ENCODE results near the gene CDC20B. TPM values are rescaled to one million over a fixed set of nuclear protein-coding genes. Genes with fewer than 3 reads are reported as not detected.
"Not testable (repeated sequence)": the region's sequence is repeated elsewhere in the genome, so short reads cannot be mapped to it uniquely, and the experiment has no call there.

Gene CDC20B
- total RNA-seq, 2 experiments from 2014 or later, result not detected

DNA sequence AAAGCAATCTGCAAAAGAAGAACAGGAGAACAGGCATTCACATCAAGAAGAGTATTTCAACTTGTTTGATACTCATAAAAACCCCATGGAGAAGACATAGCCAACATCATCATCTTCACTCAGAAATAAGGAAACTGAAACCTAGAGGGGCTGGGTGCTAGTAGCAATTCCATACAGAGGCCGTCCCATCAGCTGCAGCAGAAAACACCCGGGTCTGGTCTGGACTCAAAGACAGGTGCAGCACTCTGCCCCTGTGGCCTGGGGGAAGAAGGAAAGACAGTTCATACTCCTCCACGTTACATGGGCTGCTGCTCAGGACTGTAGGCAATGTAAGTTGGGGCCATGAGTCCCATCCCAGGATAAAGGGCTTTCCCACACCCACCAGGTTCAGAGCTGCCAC lies 58.9 kb downstream of the CDC20B start:
- CTCF ChIA-PET, result interaction anchor here (1.2 kb wide), 1 partner anchor 170 kb away, joined by 5 read pairs; no protein-coding TSS in a partner anchor
- H3K27ac Mint-ChIP-seq, result no peak overlapping the region
- intact Hi-C loops (cut with micrococcal nuclease), result no loop called here
- no peaks in the 10 kb centered on the region for H3K9me3 Mint-ChIP-seq
- no peaks in the 10 kb centered on the region for H3K36me3 Mint-ChIP-seq (ENCODE audit: low read depth)
- peaks cover 14% of the 10 kb centered on the region for H3K4me1 Mint-ChIP-seq (ENCODE audit: low read depth)
- H3K27me3 Mint-ChIP-seq (ENCODE audit: low read depth), result no peaks in the 10 kb centered on the region
- DNase-seq, result no peak
- H3K4me3 Mint-ChIP-seq, result no peak overlapping the region

- Mint-ChIP-seq H3K36me3 (ENCODE audit: low read depth) (no peaks in the 10 kb centered on the region), H3K4me1 (ENCODE audit: low read depth) (peaks cover 14% of the 10 kb centered on the region), H3K27me3 (ENCODE audit: low read depth) (no peaks in the 10 kb centered on the region), H3K9me3 (no peaks in the 10 kb centered on the region), H3K27ac (no peak overlapping the region), H3K4me3 (no peak overlapping the region)
- CTCF ChIA-PET, result interaction anchor here (1.2 kb wide), 1 partner anchor 169 kb away, joined by 5 read pairs; no protein-coding TSS in a partner anchor
- DNase-seq, result no peak
- intact Hi-C loops (cut with micrococcal nuclease), result no loop called here
Observed at GRCh38 chr5:55113327-55113726, 59.6 kb downstream of the CDC20B start.

GRCh38 chr5:55110217-55110616 lies 62.8 kb downstream of the CDC20B start:
- Mint-ChIP-seq H3K4me3 (no peak overlapping the region), H3K27me3 (ENCODE audit: low read depth) (peaks cover 2% of the 10 kb centered on the region), H3K27ac (no peak overlapping the region), H3K9me3 (no peaks in the 10 kb centered on the region), H3K4me1 (ENCODE audit: low read depth) (peaks cover 17% of the 10 kb centered on the region), H3K36me3 (ENCODE audit: low read depth) (no peaks in the 10 kb centered on the region)
- intact Hi-C loops (cut with micrococcal nuclease), result no loop called here
- CTCF ChIA-PET, result no interaction called here
- DNase-seq, result no peak

- H3K27ac Mint-ChIP-seq, result no peak overlapping the region
Observed at GRCh38 chr5:55108661-55109060, 64.3 kb downstream of the CDC20B start.

GRCh38 chr5:55105976-55106375 lies 67.0 kb downstream of the CDC20B start:
- CTCF ChIA-PET, result interaction anchor here (0.6 to 1.0 kb wide), 2 partner anchors 41 to 56 kb away, joined by 3 read pairs; no protein-coding TSS in a partner anchor
- H3K4me3 Mint-ChIP-seq; intact Hi-C loops (cut with micrococcal nuclease); DNase-seq; H3K9me3 Mint-ChIP-seq; H3K36me3 Mint-ChIP-seq (ENCODE audit: low read depth); H3K27ac Mint-ChIP-seq; H3K27me3 Mint-ChIP-seq (ENCODE audit: low read depth): not testable (repeated sequence)
- peaks cover 33% of the 10 kb centered on the region for H3K4me1 Mint-ChIP-seq (ENCODE audit: low read depth)

More at GRCh38 chr5:55108661-55109060, 64.3 kb downstream of the CDC20B start:
- CTCF ChIA-PET, result no interaction called here
- no peak for DNase-seq
- Mint-ChIP-seq H3K36me3 (ENCODE audit: low read depth) (no peaks in the 10 kb centered on the region), H3K4me1 (ENCODE audit: low read depth) (peaks cover 27% of the 10 kb centered on the region), H3K4me3 (no peak overlapping the region), H3K27me3 (ENCODE audit: low read depth) (peaks cover 4% of the 10 kb centered on the region), H3K9me3 (no peaks in the 10 kb centered on the region)
- intact Hi-C loops (cut with micrococcal nuclease), result no loop called here

- Mint-ChIP-seq H3K27ac (no peak overlapping the region), H3K4me1 (ENCODE audit: low read depth) (peaks cover 41% of the 10 kb centered on the region)
Observed at GRCh38 chr5:55104946-55105701, 67.9 kb downstream of the CDC20B start.

GRCh38 chr5:55104036-55104772 lies 68.8 kb downstream of the CDC20B start:
- CTCF ChIA-PET, result interaction anchor here (0.9 to 1.3 kb wide), 2 partner anchors 36 to 198 kb away, joined by 3 to 4 read pairs; no protein-coding TSS in a partner anchor
- Mint-ChIP-seq H3K9me3 (peaks cover 14% of the 10 kb centered on the region), H3K36me3 (ENCODE audit: low read depth) (peaks cover 4% of the 10 kb centered on the region), H3K4me1 (ENCODE audit: low read depth) (peaks cover 47% of the 10 kb centered on the region), H3K27me3 (ENCODE audit: low read depth) (peaks cover 7% of the 10 kb centered on the region), H3K27ac (no peak overlapping the region), H3K4me3 (no peak overlapping the region)
- DNase-seq, result no peak
- intact Hi-C loops (cut with micrococcal nuclease), result loop anchor here (5.0 kb wide), 2 partner anchors 43 to 438 kb away; no protein-coding TSS in a partner anchor

More at GRCh38 chr5:55104946-55105701, 67.9 kb downstream of the CDC20B start:
- H3K9me3 Mint-ChIP-seq, result peaks cover 10% of the 10 kb centered on the region
- DNase-seq, result no peak
- H3K27me3 Mint-ChIP-seq (ENCODE audit: low read depth), result peaks cover 4% of the 10 kb centered on the region
- intact Hi-C loops (cut with micrococcal nuclease), result loop anchor here (5.0 kb wide), 2 partner anchors 42 to 437 kb away; no protein-coding TSS in a partner anchor
- H3K4me3 Mint-ChIP-seq, result no peak overlapping the region
- H3K36me3 Mint-ChIP-seq (ENCODE audit: low read depth), result no peaks in the 10 kb centered on the region
- CTCF ChIA-PET, result interaction anchor here (1.0 to 1.3 kb wide), 2 partner anchors 41 to 199 kb away, joined by 3 read pairs; no protein-coding TSS in a partner anchor

DNA sequence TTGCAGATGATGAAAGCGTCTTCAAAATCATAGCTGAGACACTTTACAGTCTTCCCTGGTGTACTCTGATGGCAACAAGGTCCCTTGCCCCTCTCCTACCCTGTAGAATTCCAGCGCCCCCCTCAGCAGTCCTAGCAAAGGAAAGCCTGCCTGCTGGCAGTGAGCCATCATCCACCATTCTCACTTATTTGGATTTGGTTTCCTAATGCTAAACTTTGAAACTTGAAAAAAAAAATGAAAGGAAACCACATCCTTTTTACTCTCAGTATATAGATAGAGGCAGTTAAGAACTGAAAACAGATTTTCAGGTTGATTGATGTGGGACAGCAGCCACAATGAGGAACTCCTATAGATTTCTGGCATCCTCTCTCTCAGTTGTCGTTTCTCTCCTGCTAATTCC lies 70.6 kb downstream of the CDC20B start, which contains the start of gene GZMA:
GZMA (plus strand) TSS at position 299 of the 400 bp plus-strand sequence; CDS start at position 336, 37 bp downstream.
- peak; percentile 56 for DNase-seq
- Mint-ChIP-seq H3K27ac (no peak within 1 kb of the TSS), H3K27me3 (ENCODE audit: low read depth) (peaks cover 9% of the 10 kb centered on the region), H3K4me3 (peak within 1 kb of the TSS; percentile 30), H3K36me3 (ENCODE audit: low read depth) (peaks cover 8% of the 10 kb centered on the region), H3K9me3 (peaks cover 21% of the 10 kb centered on the region), H3K4me1 (ENCODE audit: low read depth) (peaks cover 58% of the 10 kb centered on the region)
- intact Hi-C loops (cut with micrococcal nuclease), result loop anchor here (1.0 to 5.0 kb wide), 7 partner anchors 30 to 440 kb away; partner anchors contain the start of genes CDC20B and GZMK
- CTCF ChIA-PET, result interaction anchor here (0.9 to 1.3 kb wide), 2 partner anchors 159 to 197 kb away, joined by 4 read pairs; no protein-coding TSS in a partner anchor

DNA sequence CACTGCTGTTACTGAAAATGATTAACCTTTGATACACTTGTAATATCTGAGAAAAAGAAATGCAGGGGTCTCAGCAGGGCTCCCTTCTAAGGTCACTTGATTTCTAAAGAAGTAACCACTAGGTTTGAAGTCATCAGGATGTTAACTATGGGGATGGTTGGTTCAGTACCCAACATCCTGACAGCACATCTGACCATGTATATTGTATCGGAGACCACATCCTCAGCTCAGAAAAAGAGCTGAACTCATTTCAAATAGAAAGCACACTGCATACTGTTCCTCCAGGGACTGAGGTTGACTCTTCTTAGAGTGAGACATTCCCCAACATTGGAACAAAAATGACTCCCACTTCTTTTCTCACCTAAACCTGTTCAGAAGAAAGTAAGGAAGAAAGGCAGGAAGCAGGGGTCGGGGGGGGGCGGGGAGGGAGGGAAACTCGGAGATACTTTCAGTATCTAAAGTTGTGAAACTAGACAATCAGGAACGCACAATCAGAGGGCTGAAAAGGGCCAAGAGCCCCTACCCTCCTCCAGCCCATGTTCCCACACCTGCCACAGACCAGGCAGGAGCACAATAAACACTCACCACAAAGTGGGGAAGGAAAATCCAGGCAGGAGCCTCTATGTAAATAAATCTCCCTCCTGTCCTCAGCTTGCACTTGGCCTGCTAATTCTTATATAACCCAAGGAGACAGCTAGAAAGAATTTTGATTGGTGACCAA lies 71.3 kb downstream of the CDC20B start:
- Mint-ChIP-seq H3K9me3 (peaks cover 21% of the 10 kb centered on the region), H3K27ac (no peak overlapping the region), H3K36me3 (ENCODE audit: low read depth) (peaks cover 8% of the 10 kb centered on the region), H3K4me1 (ENCODE audit: low read depth) (peaks cover 64% of the 10 kb centered on the region), H3K4me3 (no peak overlapping the region), H3K27me3 (ENCODE audit: low read depth) (peaks cover 9% of the 10 kb centered on the region)
- CTCF ChIA-PET, result interaction anchor here (1.3 kb wide), 1 partner anchor 159 kb away, joined by 4 read pairs; no protein-coding TSS in a partner anchor
- intact Hi-C loops (cut with micrococcal nuclease), result loop anchor here (1.0 to 5.0 kb wide), 7 partner anchors 29 to 441 kb away; partner anchors contain the start of genes CDC20B and GZMK
- DNase-seq, result no peak

DNA sequence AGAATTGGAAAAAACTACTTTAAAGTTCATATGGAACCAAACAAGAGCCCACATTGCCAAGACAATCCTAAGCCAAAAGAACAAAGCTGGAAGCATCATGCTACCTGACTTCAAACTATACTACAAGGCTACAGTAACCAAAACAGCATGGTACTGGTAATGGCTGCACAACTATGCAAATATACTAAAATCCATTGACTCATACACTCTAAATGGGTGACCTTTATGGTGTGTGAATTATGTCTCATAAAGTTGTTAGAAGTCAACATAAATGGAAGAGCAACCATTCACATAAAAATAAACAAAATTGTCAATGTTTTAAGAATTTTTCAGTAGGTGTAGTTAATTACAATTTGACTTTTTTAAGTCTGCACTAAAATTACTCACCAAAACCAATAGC lies 71.8 kb downstream of the CDC20B start:
- not testable (repeated sequence) for H3K27me3 Mint-ChIP-seq (ENCODE audit: low read depth); H3K36me3 Mint-ChIP-seq (ENCODE audit: low read depth); H3K27ac Mint-ChIP-seq; DNase-seq; H3K4me3 Mint-ChIP-seq
- peaks cover 21% of the 10 kb centered on the region for H3K9me3 Mint-ChIP-seq
- CTCF ChIA-PET, result interaction anchor here (1.3 kb wide), 1 partner anchor 158 kb away, joined by 4 read pairs; no protein-coding TSS in a partner anchor
- H3K4me1 Mint-ChIP-seq (ENCODE audit: low read depth), result peaks cover 70% of the 10 kb centered on the region
- intact Hi-C loops (cut with micrococcal nuclease), result loop anchor here (5.0 kb wide), 2 partner anchors 46 to 441 kb away; no protein-coding TSS in a partner anchor

DNA sequence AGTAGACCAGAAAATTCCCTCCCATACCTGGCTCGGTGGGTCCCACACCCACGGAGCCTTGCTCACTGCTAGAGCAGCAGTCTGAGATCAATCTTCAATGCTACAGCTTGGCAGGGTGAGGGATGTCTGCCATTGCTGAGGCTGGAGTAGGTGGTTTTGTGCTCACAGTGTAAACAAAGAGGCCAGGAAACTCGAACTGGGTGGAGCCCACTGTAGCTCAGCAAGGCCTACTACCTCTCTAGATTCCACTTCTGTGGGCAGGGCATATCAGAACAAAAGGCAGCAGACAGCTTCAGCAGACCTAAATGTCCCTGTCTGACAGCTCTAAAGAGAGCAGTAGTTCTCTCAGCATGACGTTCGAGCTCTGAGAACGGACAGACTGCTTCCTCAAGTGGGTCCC lies 76.1 kb downstream of the CDC20B start:
- Mint-ChIP-seq H3K4me1 (ENCODE audit: low read depth) (peaks cover 66% of the 10 kb centered on the region), H3K36me3 (ENCODE audit: low read depth) (peaks cover 8% of the 10 kb centered on the region), H3K9me3 (peaks cover 21% of the 10 kb centered on the region), H3K27me3 (ENCODE audit: low read depth) (peaks cover 6% of the 10 kb centered on the region), H3K27ac (no peak overlapping the region), H3K4me3 (no peak overlapping the region)
- intact Hi-C loops (cut with micrococcal nuclease), result loop anchor here (1.0 kb wide), 3 partner anchors 25 to 73 kb away; partner anchors contain the start of gene GZMK
- DNase-seq, result peak; percentile 33
- CTCF ChIA-PET, result interaction anchor here (0.6 to 0.8 kb wide), 2 partner anchors 41 to 111 kb away, joined by 4 to 6 read pairs; partner anchors contain the start of gene ESM1

Data from activated naive CD4-positive, alpha-beta T cell treated with anti-CD3 and anti-CD28 coated beads for 36 hours (primary cell).